Central memory CD8-positive, alpha-beta T cell (primary cell): ENCODE data around the gene UPP1.

Experiments used
- ATAC-seq: fragments of 150-1000 bp; cut with Tn5 transposase; replicated peaks from 2 replicates; pipeline ENCODE4 v1.10.0; 2022; ENCODE audit warnings: mild to moderate bottlenecking, moderate FRiP score, moderate number of reproducible peaks; ENCODE audit not compliant: poor library complexity, severe bottlenecking; ENCODE audit errors: extremely low read depth
- DNase-seq, 2 donors: peaks; one replicate each; pipeline ENCODE4 v3.0.0; 2021; ENCODE audit warnings: low spot score in 2 of 2
- H3K27ac Mint-ChIP-seq: one replicate; pipeline ENCODE4 v1.8.0; 2022; ENCODE audit warnings: low read depth, mild to moderate bottlenecking, moderate library complexity, mixed read lengths
- H3K27me3 Mint-ChIP-seq: one replicate; pipeline ENCODE4 v1.8.0; 2022; ENCODE audit warnings: mixed read lengths
- H3K36me3 Mint-ChIP-seq: one replicate; pipeline ENCODE4 v1.8.0; 2022; ENCODE audit warnings: mild to moderate bottlenecking, moderate library complexity, mixed read lengths; ENCODE audit not compliant: insufficient read depth
- H3K4me1 Mint-ChIP-seq: one replicate; pipeline ENCODE4 v1.8.0; 2022; ENCODE audit warnings: mixed read lengths
- H3K4me3 Mint-ChIP-seq: one replicate; pipeline ENCODE4 v1.8.0; 2022; ENCODE audit warnings: mild to moderate bottlenecking, moderate library complexity, mixed read lengths
- H3K9me3 Mint-ChIP-seq: one replicate; pipeline ENCODE4 v1.8.0; 2022; ENCODE audit warnings: mixed read lengths

Gene UPP1

DNA sequence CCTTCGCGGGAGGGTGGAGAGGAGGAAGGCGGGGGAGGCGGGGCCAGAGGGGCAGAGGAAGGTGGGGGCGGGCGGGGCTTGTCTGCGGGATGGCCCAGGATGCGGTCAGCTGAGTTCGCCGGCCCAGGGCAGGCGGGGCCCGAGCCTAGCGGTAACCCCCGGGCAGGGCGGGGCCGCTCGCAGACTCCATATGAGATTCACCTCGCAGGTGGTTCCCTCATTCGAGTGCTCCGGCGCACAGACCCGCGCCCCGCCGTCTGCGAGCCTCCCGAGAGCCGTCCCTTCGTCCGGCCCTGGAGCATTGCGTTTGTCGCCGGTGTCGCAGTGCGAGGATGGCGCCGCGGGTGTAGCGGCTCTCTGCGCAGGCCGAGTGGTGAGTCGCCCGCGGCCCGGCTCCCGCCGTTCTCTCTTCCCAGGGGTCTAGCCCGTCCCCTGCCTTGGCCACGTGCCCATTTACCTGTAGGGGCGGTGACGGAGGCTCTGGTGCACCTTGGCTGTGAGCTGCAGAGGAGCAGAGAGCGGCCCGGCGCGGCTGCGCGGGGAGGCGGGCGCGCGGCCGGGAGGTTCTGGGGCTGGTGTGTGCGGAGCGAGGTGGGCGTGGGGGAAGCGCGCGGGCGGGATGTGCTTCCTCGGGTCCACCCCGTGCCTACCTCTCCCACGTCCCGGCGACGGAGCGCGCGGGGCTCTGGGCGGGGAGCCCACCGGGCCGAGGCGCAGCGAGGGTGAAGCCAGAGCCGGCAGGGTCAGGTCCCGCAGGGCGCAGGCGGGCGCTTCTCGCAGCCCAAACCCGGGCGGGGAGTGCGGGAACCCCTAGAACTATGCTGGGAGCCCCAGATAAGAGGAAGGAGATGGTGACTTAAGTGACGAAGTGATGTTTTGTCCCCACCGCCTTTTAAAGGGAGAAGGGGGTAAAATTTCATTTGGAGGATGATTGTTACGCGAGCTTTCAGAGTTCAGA is at the start of gene UPP1:
Gene UPP1 (plus strand): TSS at position 220 of the 958 bp plus-strand sequence. CDS start 5,519 bp downstream, outside the sequence.
- Mint-ChIP-seq H3K36me3 (peaks cover 60% of the 10 kb centered on the region), H3K27me3 (no peaks in the 10 kb centered on the region), H3K27ac (peak within 1 kb of the TSS; percentile 98), H3K4me1 (peaks cover 78% of the 10 kb centered on the region), H3K9me3 (no peaks in the 10 kb centered on the region), H3K4me3 (peak within 1 kb of the TSS; percentile 89)
- ATAC-seq (peak; percentile 72), DNase-seq (peak; percentile 77 to 88)

GRCh38 chr7:48040944-48041652 is 48.0 kb upstream of the UPP1 start:
- Mint-ChIP-seq H3K4me1 (peaks cover 26% of the 10 kb centered on the region), H3K27ac (no peak overlapping the region), H3K27me3 (peaks cover 9% of the 10 kb centered on the region), H3K36me3 (peaks cover 4% of the 10 kb centered on the region), H3K4me3 (no peak overlapping the region), H3K9me3 (no peaks in the 10 kb centered on the region)
- ATAC-seq (no peak), DNase-seq (no peak)

DNA sequence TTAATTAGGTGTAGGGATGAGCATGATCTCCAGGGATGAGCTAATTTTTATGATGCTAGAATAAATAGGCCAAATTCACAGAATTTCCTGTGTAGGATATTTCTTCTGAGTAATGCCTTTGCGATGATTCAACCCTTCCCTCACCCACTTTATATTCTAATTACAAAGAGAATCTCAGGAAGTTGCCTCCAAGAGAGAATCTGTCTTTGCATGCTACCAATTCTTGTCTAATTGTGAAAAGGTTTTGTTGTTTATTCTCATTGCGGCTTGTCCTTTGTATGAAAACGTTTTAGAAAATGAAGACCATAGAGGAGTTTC is 47.5 kb upstream of the UPP1 start:
- H3K27me3 Mint-ChIP-seq = peaks cover 4% of the 10 kb centered on the region
- DNase-seq (no peak), ATAC-seq (no peak)
- H3K4me1 Mint-ChIP-seq = peaks cover 26% of the 10 kb centered on the region
- H3K36me3 Mint-ChIP-seq = peaks cover 4% of the 10 kb centered on the region
- no peak overlapping the region for H3K4me3 Mint-ChIP-seq
- no peaks in the 10 kb centered on the region for H3K9me3 Mint-ChIP-seq
- no peak overlapping the region for H3K27ac Mint-ChIP-seq

DNA sequence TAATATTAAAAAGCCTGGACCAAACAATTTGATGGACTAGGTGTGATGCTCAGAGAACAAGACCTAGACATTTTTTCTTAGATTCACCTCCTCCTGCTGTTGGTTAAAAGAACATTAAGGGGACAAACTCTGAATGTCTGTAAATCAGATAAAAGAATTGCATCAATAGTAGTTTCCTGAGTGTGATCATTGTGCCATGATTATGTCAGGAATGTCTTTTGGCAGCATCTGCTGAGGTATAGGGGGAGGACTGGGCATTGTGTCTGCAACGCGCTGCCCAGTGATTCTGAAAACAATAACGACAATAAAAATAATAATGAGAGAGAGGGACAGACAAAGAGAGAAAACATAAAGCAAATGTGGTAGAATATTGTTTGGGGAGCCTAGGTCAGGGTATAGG is 46.8 kb upstream of the UPP1 start:
- no peak overlapping the region for H3K27ac Mint-ChIP-seq
- no peaks in the 10 kb centered on the region for H3K9me3 Mint-ChIP-seq
- peaks cover 31% of the 10 kb centered on the region for H3K4me1 Mint-ChIP-seq
- H3K27me3 Mint-ChIP-seq = no peaks in the 10 kb centered on the region
- peaks cover 4% of the 10 kb centered on the region for H3K36me3 Mint-ChIP-seq
- ATAC-seq = no peak
- no peak for DNase-seq
- no peak overlapping the region for H3K4me3 Mint-ChIP-seq

GRCh38 chr7:48042636-48043035 is 46.4 kb upstream of the UPP1 start:
- H3K27me3 Mint-ChIP-seq = no peaks in the 10 kb centered on the region
- no peaks in the 10 kb centered on the region for H3K9me3 Mint-ChIP-seq
- no peak overlapping the region for H3K27ac Mint-ChIP-seq

GRCh38 chr7:48045195-48045765 is 43.8 kb upstream of the UPP1 start:
- Mint-ChIP-seq H3K36me3 (peaks cover 4% of the 10 kb centered on the region), H3K27me3 (no peaks in the 10 kb centered on the region), H3K4me1 (peaks cover 36% of the 10 kb centered on the region), H3K9me3 (no peaks in the 10 kb centered on the region), H3K27ac (peak overlapping the region; percentile 85), H3K4me3 (peak overlapping the region; percentile 73)
- DNase-seq (no peak), ATAC-seq (peak; percentile 77)

More at GRCh38 chr7:48042636-48043035, 46.4 kb upstream of the UPP1 start:
- ATAC-seq (no peak), DNase-seq (no peak)
- peaks cover 4% of the 10 kb centered on the region for H3K36me3 Mint-ChIP-seq
- peaks cover 31% of the 10 kb centered on the region for H3K4me1 Mint-ChIP-seq
- no peak overlapping the region for H3K4me3 Mint-ChIP-seq

DNA sequence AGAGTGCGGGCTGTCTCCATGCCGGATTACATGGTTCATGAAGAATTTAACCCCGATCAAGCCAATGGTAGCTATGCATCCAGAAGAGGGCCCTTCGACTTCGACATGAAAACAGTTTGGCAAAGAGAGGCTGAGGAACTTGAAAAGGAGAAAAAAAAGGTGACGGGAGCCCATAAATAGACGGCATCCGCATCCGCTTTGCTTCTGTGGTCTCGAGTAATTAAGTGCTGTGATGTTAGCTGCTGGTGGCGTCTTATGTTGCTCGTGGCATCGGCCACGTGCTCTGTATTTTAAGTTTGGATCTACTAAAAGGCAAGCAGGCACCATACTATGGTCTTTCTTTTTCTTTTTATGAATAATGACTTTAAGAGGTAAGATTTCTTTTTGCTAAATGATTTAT is 42.6 kb upstream of the UPP1 start:
- peak overlapping the region; percentile 43 for H3K4me3 Mint-ChIP-seq
- DNase-seq (no peak), ATAC-seq (peak; percentile 61)
- peaks cover 4% of the 10 kb centered on the region for H3K36me3 Mint-ChIP-seq
- peaks cover 36% of the 10 kb centered on the region for H3K4me1 Mint-ChIP-seq
- H3K27ac Mint-ChIP-seq = no peak overlapping the region
- H3K27me3 Mint-ChIP-seq = no peaks in the 10 kb centered on the region
- H3K9me3 Mint-ChIP-seq = no peaks in the 10 kb centered on the region

- DNase-seq (no peak), ATAC-seq (no peak)
- H3K4me3 Mint-ChIP-seq = no peak overlapping the region
- H3K27me3 Mint-ChIP-seq = no peaks in the 10 kb centered on the region
- H3K4me1 Mint-ChIP-seq = peaks cover 31% of the 10 kb centered on the region
- H3K9me3 Mint-ChIP-seq = no peaks in the 10 kb centered on the region
- H3K27ac Mint-ChIP-seq = no peak overlapping the region
- peaks cover 4% of the 10 kb centered on the region for H3K36me3 Mint-ChIP-seq
Measured at GRCh38 chr7:48048113-48048512, 41.0 kb upstream of the UPP1 start.

DNA sequence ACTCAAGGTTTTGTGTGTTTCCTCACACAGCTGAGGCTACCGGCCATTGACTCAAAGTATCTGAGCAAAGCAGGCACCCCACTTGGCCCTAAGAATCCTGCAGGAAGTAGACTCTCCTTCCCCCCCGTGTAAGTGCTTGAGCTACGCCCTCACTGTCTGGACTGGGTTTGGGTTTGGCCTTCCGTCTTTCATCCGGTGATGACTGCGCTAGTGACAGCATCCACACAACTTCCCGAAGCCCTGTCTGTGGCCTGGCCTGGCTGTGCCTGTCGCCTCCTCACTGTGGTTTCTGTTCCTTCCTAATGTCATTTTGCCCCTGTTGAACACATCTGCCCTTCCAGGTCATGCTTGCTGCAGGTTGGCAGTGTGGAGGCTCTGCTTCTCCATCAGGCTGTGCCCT is 39.2 kb upstream of the UPP1 start:
- Mint-ChIP-seq H3K4me1 (peaks cover 27% of the 10 kb centered on the region), H3K4me3 (no peak overlapping the region), H3K36me3 (peaks cover 7% of the 10 kb centered on the region), H3K27me3 (no peaks in the 10 kb centered on the region), H3K27ac (no peak overlapping the region), H3K9me3 (no peaks in the 10 kb centered on the region)
- DNase-seq = no peak
- no peak for ATAC-seq

- DNase-seq (no peak), ATAC-seq (peak; percentile 75)
- peaks cover 3% of the 10 kb centered on the region for H3K36me3 Mint-ChIP-seq
- peak overlapping the region; percentile 76 for H3K27ac Mint-ChIP-seq
- H3K27me3 Mint-ChIP-seq = no peaks in the 10 kb centered on the region
- peaks cover 5% of the 10 kb centered on the region for H3K4me1 Mint-ChIP-seq
- H3K9me3 Mint-ChIP-seq = no peaks in the 10 kb centered on the region
- no peak overlapping the region for H3K4me3 Mint-ChIP-seq
Measured at GRCh38 chr7:48052748-48053147, 36.3 kb upstream of the UPP1 start.

DNA sequence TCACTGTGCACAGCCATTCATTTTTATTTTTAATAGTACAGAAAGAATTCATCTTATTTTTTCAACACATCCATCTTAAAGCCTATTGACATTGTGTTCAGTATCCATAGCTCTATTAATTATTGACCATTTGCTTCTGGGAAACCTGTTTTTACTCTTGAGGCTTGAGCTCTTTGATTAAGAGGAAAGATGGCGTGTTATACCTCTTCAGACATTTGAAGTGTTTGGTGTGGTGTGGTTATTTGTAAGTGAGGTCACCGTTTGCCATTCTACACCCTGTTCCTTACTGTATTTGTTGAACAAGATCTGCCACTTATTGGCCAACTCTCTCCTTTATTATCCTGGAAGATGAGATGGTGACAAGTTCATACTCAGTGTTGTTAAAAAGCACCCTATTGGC is 35.3 kb upstream of the UPP1 start:
- DNase-seq (no peak), ATAC-seq (no peak)
- Mint-ChIP-seq H3K4me1 (peaks cover 5% of the 10 kb centered on the region), H3K27me3 (no peaks in the 10 kb centered on the region), H3K9me3 (no peaks in the 10 kb centered on the region), H3K27ac (no peak overlapping the region), H3K4me3 (no peak overlapping the region), H3K36me3 (peaks cover 3% of the 10 kb centered on the region)

- Mint-ChIP-seq H3K4me1 (no peaks in the 10 kb centered on the region), H3K27me3 (peaks cover 9% of the 10 kb centered on the region), H3K27ac (no peak overlapping the region), H3K9me3 (no peaks in the 10 kb centered on the region), H3K36me3 (peaks cover 3% of the 10 kb centered on the region), H3K4me3 (no peak overlapping the region)
- ATAC-seq = no peak
- no peak for DNase-seq
Measured at GRCh38 chr7:48058990-48059389, 30.1 kb upstream of the UPP1 start.
